Mesothelial cell of epicardium (in vitro differentiated cells): ENCODE measurements around the gene C4orf50. TPM values are rescaled to one million over a fixed set of nuclear protein-coding genes. Genes with fewer than 3 reads are reported as not detected.

Experiments used
- DNase-seq, 2 experiments: peaks; one replicate each; pipeline ENCODE4 v3.0.0; 2021; ENCODE audit warnings: low spot score in 2 of 2; ENCODE audit not compliant: unreplicated experiment in 2 of 2
- H3K27ac Mint-ChIP-seq: 2 replicates; pipeline ENCODE4 v1.8.0; 2021; ENCODE audit warnings: mixed read lengths
- H3K27me3 Mint-ChIP-seq: 2 replicates; pipeline ENCODE4 v1.8.0; 2021; ENCODE audit warnings: low read depth, mixed read lengths
- H3K36me3 Mint-ChIP-seq: 2 replicates; pipeline ENCODE4 v1.8.0; 2021; ENCODE audit warnings: mixed read lengths
- H3K4me1 Mint-ChIP-seq: 2 replicates; pipeline ENCODE4 v1.8.0; 2021; ENCODE audit warnings: mixed read lengths
- H3K4me3 Mint-ChIP-seq: 2 replicates; pipeline ENCODE4 v1.8.0; 2021; ENCODE audit warnings: mild to moderate bottlenecking, moderate library complexity, mixed read lengths
- H3K9me3 Mint-ChIP-seq: 2 replicates; pipeline ENCODE4 v1.8.0; 2021; ENCODE audit warnings: mixed read lengths
- CTCF ChIP-seq: fragments of 200-600 bp; sonication (generic); IDR thresholded peaks from one replicate; pipeline ENCODE4 v1.5.0; 2021; ENCODE audit warnings: antibody characterized with exemption; ENCODE audit not compliant: unreplicated experiment
- total RNA-seq: library from RNA; stranded (reverse); gene quantifications from 3 replicates; pipeline ENCODE4 v1.2.1, GENCODE V29; 2021

The C4orf50 gene
- total RNA-seq, 1 donor from 2014 or later, result 0.04 TPM

- no peak for DNase-seq
- no peak overlapping the region for H3K27ac Mint-ChIP-seq
- H3K36me3 Mint-ChIP-seq, result no peaks in the 10 kb centered on the region
- TF ChIP-seq CTCF, result no peak
- H3K4me3 Mint-ChIP-seq, result no peak overlapping the region
- H3K27me3 Mint-ChIP-seq, result peaks cover 40% of the 10 kb centered on the region
- H3K4me1 Mint-ChIP-seq, result peaks cover 1% of the 10 kb centered on the region
- no peaks in the 10 kb centered on the region for H3K9me3 Mint-ChIP-seq
Observed at GRCh38 chr4:6022607-6023288, 4.5 kb upstream of the C4orf50 start.

GRCh38 chr4:6021831-6022606, 3.8 kb upstream of the C4orf50 start:
- peaks cover 44% of the 10 kb centered on the region for H3K27me3 Mint-ChIP-seq
- no peak for TF ChIP-seq CTCF
- no peak for DNase-seq
- no peak overlapping the region for H3K27ac Mint-ChIP-seq
- peaks cover 1% of the 10 kb centered on the region for H3K4me1 Mint-ChIP-seq
- no peaks in the 10 kb centered on the region for H3K36me3 Mint-ChIP-seq
- no peaks in the 10 kb centered on the region for H3K9me3 Mint-ChIP-seq
- no peak overlapping the region for H3K4me3 Mint-ChIP-seq

- Mint-ChIP-seq H3K36me3 (no peaks in the 10 kb centered on the region), H3K27me3 (peaks cover 45% of the 10 kb centered on the region), H3K9me3 (no peaks in the 10 kb centered on the region), H3K4me1 (peaks cover 1% of the 10 kb centered on the region), H3K27ac (no peak overlapping the region), H3K4me3 (no peak overlapping the region)
- DNase-seq, result no peak
- no peak for TF ChIP-seq CTCF
Observed at GRCh38 chr4:6020613-6021012, 2.4 kb upstream of the C4orf50 start.

- H3K4me3 Mint-ChIP-seq, result no peak overlapping the region
- H3K9me3 Mint-ChIP-seq, result no peaks in the 10 kb centered on the region
- peaks cover 44% of the 10 kb centered on the region for H3K27me3 Mint-ChIP-seq
- peak in 1 of 2 experiments; percentile 67 for DNase-seq
- peak; percentile 89 for TF ChIP-seq CTCF
- peaks cover 1% of the 10 kb centered on the region for H3K4me1 Mint-ChIP-seq
- H3K36me3 Mint-ChIP-seq, result no peaks in the 10 kb centered on the region
- H3K27ac Mint-ChIP-seq, result no peak overlapping the region
Observed at GRCh38 chr4:6019316-6020263, 1.4 kb upstream of the C4orf50 start.

- peaks cover 48% of the 10 kb centered on the region for H3K27me3 Mint-ChIP-seq
- H3K9me3 Mint-ChIP-seq, result no peaks in the 10 kb centered on the region
- DNase-seq, result no peak
- H3K4me3 Mint-ChIP-seq, result no peak overlapping the region
- TF ChIP-seq CTCF, result no peak
- no peak overlapping the region for H3K27ac Mint-ChIP-seq
- H3K4me1 Mint-ChIP-seq, result peaks cover 1% of the 10 kb centered on the region
- H3K36me3 Mint-ChIP-seq, result no peaks in the 10 kb centered on the region
Observed at GRCh38 chr4:6017800-6018199, 431 bp downstream of the C4orf50 start.
